ENCODE data around the gene UBA6. TPM values are rescaled to one million over a fixed set of nuclear protein-coding genes. Genes with fewer than 3 reads are reported as not detected.

Gene UBA6
- total and polyA plus RNA-seq, 8 donors: 57.6 to 80.9 (median 63.8) TPM

- Histone ChIP-seq H3K36me3 (peaks cover 0 to 24% of the 10 kb centered on the region in 2 donors), H3K9me3 (no peaks in the 10 kb centered on the region), H3K27me3 (no peaks in the 10 kb centered on the region), H3K4me1 (no peaks in the 10 kb centered on the region), H3K4me3 (no peak overlapping the region), H3K27ac (no peak overlapping the region)
- DNase-seq (no peak), ATAC-seq (no peak)
- intact Hi-C loops (cut with DNase I): no loop called here
- TF ChIP-seq, protein P1, sequence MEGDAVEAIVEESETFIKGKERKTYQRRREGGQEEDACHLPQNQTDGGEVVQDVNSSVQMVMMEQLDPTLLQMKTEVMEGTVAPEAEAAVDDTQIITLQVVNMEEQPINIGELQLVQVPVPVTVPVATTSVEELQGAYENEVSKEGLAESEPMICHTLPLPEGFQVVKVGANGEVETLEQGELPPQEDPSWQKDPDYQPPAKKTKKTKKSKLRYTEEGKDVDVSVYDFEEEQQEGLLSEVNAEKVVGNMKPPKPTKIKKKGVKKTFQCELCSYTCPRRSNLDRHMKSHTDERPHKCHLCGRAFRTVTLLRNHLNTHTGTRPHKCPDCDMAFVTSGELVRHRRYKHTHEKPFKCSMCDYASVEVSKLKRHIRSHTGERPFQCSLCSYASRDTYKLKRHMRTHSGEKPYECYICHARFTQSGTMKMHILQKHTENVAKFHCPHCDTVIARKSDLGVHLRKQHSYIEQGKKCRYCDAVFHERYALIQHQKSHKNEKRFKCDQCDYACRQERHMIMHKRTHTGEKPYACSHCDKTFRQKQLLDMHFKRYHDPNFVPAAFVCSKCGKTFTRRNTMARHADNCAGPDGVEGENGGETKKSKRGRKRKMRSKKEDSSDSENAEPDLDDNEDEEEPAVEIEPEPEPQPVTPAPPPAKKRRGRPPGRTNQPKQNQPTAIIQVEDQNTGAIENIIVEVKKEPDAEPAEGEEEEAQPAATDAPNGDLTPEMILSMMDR (IDR thresholded peaks at IDR 0.05): no peak
These were observed 15.5 kb downstream of the UBA6 start for GRCh38 chr4:67685532-67685859.

DNA sequence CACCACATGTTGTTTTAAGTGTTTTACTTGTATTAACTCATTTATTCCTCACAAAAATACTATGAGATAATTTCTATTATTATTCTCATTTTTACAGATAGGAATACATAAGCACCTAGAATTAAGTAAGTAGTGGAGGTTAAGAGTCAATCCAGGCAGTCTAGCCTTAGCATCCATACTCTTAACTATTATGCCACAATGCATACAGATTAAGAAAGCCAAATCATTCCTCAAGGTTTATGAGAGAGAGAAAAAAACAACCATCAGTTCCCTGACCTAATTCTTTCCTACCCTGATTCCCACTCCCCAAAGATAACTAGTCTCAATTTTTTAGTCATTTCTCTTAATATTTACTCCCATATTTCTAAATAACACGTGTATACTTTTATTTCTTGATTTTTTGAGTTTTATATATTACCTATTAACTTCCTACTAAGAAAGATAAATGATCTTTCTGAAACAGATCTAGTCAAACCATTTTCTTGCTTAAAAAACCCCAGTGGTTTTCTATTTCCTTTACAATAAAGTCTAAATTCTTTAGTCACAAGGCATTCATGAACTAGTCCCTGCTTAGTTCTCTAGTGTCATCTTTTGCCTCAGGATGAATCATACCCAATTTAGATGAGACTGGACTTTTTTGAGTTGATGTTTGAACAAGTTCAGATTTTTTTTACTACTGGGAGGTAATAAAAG lies 16.0 kb downstream of the UBA6 start:
- H3K4me3 ChIP-seq: no peak overlapping the region
- no peaks in the 10 kb centered on the region for H3K9me3 ChIP-seq
- ATAC-seq (no peak), DNase-seq (no peak)
- H3K27me3 ChIP-seq: no peaks in the 10 kb centered on the region
- H3K27ac ChIP-seq: no peak overlapping the region
- intact Hi-C loops (cut with DNase I): no loop called here
- H3K36me3 ChIP-seq: peaks cover 0 to 26% of the 10 kb centered on the region in 2 donors
- H3K4me1 ChIP-seq: no peaks in the 10 kb centered on the region
- TF ChIP-seq, protein P1 (IDR thresholded peaks at IDR 0.05): no peak

DNA sequence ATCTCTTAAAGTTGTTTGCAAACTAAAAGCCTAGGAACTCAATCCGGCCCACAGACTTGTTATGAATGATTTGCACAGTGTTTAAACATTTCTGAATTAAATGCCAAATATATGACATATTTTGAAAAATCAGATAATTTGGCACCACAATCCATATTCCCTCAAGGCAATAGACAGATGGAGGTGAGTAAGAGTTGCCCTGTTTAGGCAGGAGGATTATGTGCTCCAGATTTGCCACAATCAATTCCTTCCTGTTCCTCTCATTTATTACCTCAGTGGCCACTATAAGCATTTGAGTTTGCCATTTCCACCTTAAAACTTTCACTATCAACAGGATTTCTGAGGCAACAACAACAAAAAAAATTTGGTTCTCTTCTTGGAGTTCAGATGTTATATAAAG lies 18.7 kb downstream of the UBA6 start:
- Histone ChIP-seq H3K27me3 (no peaks in the 10 kb centered on the region), H3K36me3 (peaks cover 0 to 34% of the 10 kb centered on the region in 2 donors), H3K27ac (no peak overlapping the region), H3K9me3 (no peaks in the 10 kb centered on the region), H3K4me1 (no peaks in the 10 kb centered on the region), H3K4me3 (no peak overlapping the region)
- DNase-seq (no peak), ATAC-seq (no peak)
- TF ChIP-seq, protein P1 (IDR thresholded peaks at IDR 0.05): no peak
- intact Hi-C loops (cut with DNase I): no loop called here

DNA sequence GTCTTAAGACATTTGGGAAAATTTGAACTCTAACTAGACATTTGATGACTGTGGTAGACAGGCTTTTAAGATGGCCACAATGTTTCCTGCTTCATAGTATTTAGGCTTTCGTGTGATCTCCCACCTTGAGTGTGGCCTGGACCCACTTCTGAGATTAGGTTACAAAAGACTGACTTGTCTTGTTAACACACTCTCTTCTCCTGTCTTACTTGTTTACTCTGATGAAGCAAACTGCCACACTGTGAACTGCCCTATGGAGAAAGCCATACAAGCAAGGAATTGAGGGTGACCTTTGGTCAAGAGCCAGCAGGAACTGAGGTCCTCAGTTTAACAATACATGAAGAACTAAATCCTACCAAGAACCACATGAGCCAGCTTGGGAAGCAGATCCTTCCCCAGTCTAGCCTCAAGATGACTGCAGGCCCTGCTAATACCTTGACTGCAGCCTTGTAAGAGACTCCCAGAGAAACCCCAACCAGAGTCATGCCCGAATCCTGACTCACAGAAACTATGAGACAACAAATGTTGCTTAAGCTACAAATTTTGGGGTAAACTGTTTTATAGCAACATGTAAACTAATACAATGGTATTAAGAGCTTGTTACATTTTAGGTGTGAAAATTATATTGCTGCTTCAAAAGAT lies 20.3 kb downstream of the UBA6 start:
- Histone ChIP-seq H3K27me3 (no peaks in the 10 kb centered on the region), H3K9me3 (no peaks in the 10 kb centered on the region), H3K4me3 (no peak overlapping the region), H3K36me3 (peaks cover 0 to 50% of the 10 kb centered on the region in 2 donors), H3K4me1 (no peaks in the 10 kb centered on the region), H3K27ac (no peak overlapping the region)
- intact Hi-C loops (cut with DNase I): no loop called here
- ATAC-seq: no peak
- TF ChIP-seq, protein P1 (IDR thresholded peaks at IDR 0.05): no peak
- DNase-seq: no peak

GRCh38 chr4:67678612-67679011 lies 22.3 kb downstream of the UBA6 start:
- ATAC-seq (no peak), DNase-seq (no peak)
- TF ChIP-seq, protein P1 (IDR thresholded peaks at IDR 0.05): no peak
- H3K36me3 ChIP-seq: peaks cover 0 to 71% of the 10 kb centered on the region in 2 donors
- H3K9me3 ChIP-seq: no peaks in the 10 kb centered on the region
- H3K4me3 ChIP-seq: no peak overlapping the region
- H3K4me1 ChIP-seq: no peaks in the 10 kb centered on the region
- intact Hi-C loops (cut with DNase I): no loop called here
- H3K27me3 ChIP-seq: no peaks in the 10 kb centered on the region
- no peak overlapping the region for H3K27ac ChIP-seq
